HG03565 (cell line): ENCODE data around the gene CSRP3.

ENCODE experiments used
- ATAC-seq: cut with Tn5 transposase; IDR thresholded peaks from one replicate; pipeline ENCODE4 v1.9.1; 2021; ENCODE audit warnings: mild to moderate bottlenecking, moderate library complexity; ENCODE audit not compliant: unreplicated experiment

The CSRP3 gene

DNA sequence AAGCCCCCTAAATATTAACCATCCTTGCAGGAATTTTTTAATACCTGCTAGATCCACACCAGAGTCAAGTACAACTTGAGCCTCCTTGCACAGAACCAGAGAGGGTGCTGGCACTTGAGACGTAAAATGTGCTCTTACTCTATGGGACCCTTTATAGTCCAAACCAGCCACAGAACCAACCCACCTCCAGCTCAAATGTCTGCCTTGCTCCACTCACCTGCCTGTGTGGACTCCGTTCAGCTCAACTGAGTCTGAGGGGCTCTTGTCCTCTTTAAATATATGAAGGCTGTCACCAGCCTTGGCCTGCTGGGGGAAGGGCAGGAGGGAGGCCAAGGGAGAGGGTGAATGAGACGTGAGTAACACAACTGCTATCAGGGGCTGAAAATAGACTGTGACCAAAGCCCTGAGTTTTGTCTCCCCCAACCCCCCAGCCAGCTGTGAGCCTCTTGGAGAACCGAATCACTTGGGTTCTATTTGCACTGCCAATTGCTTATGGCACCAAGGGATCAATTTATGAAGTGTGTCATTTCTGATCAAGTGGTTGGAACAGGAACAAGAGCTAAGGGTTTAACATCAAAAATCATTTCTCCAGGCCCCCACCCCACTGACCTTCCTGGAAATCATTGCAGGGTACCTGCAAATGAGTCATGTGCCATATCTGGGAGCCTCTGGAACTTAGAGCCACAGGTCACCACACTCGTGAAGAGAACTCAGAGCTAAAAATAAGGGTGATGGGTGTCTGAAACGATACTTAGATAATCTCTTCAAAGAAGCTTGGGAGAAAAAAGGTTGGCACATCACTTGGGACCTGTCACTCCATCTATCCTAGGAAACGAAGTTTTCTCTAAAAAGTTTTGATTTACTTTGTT is at the start of gene CSRP3:
Gene CSRP3, minus strand, starts transcription at position 247 of the 869 bp plus-strand sequence. CDS start 9,535 bp downstream, outside the sequence.
- ATAC-seq: no peak

DNA sequence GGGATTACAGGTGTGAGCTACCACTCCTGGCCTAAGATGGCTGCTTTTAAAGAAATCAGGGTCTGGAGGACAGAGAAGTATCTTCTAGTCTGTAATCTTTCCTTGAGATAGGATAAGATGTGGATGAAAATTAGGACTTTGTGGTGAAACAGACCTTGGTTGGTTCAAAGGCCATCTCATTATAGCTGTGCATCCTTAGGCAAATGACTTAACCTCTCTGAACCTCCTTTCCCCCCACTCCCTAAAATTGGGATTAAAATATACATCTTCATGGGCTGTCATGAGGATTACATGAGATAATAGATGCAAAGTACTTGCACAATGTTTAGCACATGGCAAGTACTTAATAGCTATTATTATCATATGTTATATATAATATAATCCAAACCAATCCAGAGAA is 49.8 kb upstream of the CSRP3 start:
- no peak for ATAC-seq

DNA sequence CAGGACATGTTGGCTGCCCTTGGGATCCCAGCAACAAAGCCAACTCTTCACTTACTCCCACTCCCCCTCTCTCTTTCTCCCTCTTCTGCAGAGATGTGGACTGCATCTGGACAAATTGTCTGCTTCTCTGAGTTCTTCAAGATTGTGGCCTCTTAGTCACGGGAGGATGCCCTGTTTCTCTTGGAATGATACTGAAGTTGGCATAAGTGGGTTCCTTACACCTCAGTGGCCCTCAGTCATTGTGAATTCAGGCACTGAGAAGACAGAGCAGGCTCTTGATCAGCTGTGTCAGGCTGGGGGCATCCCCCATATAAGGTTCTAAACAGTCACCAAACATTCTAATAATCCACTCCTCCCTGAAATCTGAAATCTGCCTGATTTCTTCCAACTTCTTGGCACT is 45.0 kb upstream of the CSRP3 start:
- no peak for ATAC-seq

DNA sequence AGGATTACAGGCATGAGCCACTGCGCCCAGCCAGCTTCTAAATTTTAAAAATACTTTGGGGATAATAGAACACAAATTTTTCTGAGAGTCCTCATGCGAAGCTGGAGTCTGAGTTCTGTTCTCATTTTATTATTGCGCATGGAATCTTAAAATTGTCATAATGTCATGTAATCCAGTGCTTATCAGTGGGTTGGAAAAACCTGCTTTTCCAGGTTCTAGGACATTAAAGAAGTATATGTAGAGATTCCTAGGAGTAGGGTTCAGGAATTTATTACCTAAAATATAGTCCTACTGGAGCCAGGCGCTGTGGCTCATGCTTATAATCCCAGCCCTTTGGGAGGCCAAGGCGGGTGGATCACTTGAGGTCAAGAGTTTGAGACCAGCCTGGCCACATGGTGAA is 43.6 kb upstream of the CSRP3 start:
- ATAC-seq: no peak

DNA sequence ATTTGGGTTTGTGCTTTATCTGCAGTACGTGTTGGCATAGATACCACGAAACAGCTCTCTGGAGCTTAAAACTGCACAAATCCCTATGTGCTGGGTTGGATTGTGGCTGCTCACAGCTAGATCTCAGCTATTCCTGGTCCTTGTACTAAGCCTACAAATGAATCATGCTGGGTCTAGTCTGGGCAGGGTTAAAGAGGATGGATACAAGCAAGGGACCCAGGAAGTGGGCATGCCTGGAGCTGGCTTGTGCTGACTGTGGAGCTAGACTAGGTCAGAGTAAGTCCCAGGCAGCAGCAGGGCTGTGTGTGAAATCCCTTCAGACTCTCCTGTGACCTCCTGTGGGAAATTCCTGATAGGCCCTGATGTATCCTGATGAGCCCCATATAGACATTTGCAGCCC is 42.8 kb upstream of the CSRP3 start:
- ATAC-seq: no peak

DNA sequence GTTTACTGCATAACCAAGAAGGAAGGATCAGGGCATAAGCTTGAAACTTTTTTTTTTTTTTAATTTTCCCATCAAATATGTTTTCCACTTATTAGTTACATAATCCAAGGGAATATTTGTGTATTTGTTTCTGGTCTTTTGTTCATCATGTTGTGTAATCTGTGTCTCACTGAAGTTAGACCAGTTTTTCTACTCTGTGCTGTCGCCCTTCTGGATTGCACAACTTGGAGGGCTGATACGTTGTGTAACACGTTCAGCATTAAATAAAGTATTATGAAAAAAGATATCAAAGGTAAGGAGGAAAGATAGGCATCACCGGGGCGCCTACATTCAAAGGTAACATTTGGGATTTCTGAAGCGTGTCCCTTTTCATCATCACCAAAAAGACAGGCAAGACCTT is 42.3 kb upstream of the CSRP3 start:
- no peak for ATAC-seq

DNA sequence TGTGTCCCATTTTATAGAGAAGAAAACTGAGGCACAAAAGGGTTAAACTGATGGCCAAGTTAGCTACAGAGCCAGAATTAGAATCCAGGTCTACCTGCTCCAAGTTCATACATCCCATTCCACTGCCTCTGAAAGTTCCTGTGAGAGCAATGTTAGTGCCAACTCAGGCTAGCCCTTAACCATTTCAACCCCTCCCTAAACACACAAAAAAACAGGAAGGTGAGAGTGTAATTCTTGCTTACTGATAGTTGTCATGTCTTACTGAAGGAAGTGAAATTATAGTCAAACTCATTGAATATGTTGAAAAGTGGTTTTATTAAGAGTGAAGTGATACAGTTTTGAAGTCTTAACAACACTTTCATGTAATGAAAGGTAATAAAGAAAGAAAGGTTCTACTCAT is 41.8 kb upstream of the CSRP3 start:
- no peak for ATAC-seq

DNA sequence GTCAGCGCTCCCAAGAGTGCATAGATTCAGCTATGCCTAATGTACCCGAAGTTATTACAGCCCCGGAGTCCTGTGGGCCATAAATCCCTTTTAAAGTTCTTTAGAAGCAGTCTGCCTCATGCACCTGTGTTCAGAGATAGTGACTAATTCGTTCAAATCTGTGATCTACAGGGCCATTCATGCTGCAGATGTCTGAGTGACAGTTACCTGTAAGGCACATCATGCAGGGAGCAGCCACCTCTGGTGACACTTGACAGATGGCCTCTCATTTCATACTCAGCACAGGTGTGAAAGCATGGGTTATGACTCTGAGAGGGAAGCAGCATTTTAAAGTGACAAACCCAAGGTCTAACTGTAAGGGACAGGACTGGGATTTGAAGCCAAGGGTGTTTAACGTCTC is 41.4 kb upstream of the CSRP3 start:
- no peak for ATAC-seq

DNA sequence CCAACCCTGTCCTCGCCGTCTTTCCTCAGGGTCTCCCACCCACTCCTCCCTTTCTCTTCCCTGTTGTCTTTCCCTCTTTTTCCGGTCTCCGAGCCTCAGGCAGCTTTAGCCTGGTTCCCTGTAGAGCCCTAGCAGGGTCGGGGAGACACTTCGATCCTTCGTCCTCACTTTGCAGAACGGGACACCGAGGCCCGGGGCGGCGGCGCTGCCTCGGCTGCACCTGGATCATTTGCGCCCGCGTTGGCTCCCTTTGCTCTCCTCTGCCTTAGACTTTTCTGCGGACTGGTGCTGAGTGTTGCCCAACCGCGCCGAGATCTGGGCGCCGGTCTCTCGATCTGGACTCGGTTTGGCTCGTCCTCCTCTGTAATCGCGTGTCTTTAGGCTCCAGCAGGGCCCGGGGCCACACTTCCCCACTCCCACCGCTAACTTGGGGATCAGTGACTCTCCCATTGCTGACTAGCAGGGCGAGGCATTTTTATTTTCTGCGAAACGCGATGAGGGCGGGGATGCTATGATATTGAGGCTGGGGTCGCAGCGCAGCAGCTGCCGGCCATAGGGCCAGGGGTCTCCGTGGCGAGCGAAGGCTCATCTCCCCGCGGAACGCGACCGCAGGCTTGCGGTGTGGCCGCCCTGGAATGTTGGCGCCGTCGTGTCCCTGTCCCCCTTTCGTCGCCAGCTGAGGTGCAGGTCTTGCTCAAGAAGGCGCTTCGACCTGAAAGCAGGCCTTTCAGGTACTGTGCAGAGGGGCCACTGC is 40.6 kb upstream of the CSRP3 start:
- ATAC-seq: no peak

DNA sequence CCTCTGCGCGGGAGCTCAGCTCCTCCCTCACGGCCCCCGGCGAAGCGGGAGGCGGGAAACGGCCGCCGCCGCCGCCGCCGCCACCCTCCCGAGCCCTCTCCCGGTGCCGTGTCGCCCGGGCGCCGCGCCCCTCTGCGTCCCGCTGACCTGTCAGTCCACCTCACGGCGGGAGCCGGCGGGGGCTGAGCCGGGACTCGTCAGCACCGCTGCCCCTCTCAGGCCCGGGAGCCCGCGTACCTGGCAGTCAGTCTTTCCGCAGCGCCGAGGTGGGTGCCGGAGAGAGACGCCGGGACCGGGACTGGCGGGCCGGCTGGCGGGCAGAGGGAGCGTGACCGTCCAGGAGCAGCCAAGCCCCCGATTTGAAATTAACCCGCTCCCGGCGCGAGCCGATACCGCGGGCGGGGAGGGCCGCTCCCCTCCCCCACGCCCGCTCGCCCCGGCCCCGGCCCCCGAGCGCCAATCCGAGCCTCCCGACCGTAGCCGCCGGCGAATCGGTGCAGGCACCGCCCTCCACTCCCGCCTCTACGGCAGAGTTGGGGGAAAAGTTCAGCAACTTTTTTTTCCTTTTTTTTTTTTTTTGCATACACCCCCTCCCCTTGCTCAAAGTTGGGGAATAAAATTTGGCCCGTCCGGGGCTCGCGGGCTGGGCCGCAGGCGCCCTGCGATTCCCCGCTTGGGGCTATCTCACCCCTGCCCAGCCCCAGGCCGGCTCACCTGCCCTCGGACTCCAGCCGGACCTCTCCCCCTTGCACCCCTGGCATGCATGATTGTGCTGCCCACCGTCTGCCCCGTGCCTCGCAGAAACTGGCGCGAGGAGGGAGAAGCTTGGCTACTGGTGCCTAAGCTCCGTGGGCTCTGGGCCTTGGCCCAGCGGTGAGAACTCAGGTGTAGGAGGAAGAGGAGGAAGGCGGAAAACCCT is 39.7 kb upstream of the CSRP3 start:
- peak; percentile 12 for ATAC-seq

DNA sequence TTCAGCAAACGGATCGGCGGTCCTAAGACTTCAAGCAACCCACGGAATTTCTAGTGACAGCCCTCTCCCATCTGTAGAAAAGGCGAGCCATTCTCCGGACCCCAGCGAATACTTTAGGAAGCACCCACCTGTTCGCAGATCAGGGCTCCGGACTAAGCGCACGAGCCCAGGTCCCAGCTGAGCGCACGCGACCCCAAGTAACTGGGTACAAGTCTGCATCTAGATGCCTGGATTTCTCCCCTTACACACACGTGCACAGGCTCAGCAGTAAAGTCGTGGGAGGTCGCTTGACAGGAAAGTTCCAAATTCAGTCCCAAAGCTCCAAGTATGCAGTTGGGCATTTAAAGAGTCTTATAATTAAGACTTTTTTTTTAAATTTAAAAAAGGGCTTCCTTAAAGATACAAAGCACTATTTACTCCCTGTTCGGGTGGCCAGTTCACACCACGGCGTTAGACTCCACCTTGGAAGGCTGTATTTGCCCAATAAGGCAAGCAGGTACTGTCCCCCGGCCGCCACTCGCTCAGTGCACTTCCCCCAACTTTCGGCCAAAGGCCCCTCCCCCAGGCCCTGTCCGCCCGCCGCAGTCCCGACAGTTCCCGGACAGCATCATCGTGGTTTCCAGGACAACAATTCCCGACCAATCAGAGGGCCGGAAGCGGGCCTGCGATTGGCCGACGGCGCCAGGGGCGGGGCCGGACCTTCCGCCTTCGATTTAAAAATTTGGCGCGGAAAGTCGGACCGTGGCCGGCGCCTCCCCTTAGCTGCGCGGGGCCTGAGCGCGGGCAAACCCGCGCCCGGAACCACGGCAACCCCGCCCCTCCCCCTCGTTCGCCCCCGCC is 38.9 kb upstream of the CSRP3 start, which contains the start of gene E2F8:
Gene E2F8, minus strand, starts transcription at position 526 of the 840 bp plus-strand sequence. CDS start 824 bp downstream, outside the sequence.
- ATAC-seq: peak; percentile 91

DNA sequence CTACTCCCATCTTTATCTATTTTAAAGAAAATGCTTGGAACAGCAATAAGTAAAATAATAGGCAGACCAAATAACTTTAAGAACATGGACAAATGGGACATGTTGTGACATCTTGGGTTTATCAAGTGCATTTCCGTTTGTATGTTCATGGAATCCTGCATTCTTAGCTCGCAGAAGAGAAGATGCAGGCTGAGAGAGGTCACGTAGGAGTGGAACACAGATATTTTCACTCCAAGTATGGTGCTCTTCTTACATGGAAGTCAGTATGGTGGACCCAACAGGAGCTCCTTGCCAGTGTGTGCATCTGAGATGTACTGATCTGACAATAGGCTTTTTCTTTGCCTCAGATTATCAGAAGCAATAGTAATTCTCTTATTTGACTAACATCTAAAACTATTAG is 37.3 kb upstream of the CSRP3 start:
- ATAC-seq: no peak

DNA sequence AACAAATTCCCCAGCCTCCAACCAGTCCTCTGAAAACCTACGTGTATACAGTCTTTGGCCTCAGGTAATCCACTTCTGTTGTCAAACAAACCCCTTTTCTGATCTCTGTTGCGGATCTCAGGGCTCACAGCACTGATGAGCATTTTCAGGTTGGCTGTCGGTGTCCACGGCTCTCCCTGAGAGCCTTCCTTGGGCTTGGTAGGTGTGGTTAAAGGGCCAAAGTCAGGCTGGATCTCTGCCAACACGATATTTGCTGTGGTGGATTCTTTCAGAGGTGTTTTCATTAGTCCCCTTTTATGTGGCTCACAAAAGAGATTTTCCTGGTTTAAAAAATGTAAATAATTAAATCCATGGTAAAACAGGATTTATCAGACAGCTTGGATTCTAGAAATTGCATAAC is 36.0 kb upstream of the CSRP3 start:
- no peak for ATAC-seq

DNA sequence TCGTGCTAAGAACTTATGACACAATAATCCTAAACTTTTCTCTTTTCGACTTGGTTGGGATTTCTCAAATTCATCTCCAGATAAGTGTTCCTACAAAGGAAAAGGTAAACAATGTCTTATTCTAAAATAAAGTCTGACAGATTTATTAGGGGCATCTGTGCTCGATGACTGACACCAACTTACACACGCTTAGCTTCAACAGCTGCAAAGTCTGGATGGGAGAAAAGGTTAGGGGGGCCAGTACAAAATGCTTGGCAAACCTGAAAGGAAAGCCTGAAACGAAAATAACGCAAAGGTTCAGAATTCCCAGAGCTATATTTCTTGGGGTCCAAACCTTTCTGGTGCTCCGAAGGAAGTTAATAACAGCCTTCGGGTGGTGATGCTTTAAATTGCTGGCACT is 35.6 kb upstream of the CSRP3 start:
- no peak for ATAC-seq

DNA sequence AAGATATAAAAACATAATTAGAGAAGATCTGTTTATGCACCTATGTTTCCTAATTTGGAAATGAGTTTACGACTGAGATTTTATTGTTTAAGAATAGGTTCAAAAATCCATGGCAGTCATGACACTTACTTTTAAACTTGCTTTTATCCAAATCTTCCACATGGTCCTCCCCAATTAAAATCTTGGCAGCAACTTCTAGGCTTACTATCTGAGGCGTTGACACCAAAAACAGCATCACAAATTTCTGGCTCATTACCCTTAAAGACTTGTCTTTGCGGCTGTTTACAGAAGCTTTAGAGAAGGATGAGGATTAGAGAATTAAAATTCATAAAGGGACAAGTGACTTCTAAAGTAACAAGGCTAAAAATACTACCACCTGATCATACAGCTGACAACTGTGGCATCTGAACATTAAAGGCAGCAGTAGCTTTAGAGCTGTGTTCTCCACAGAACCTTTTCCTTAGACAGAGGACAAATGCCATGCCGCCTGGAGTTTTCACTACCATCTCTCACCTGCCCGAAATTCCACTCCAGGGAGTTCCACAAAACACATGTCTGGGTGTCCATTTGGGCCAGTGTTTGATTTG is 32.5 kb upstream of the CSRP3 start:
- no peak for ATAC-seq

DNA sequence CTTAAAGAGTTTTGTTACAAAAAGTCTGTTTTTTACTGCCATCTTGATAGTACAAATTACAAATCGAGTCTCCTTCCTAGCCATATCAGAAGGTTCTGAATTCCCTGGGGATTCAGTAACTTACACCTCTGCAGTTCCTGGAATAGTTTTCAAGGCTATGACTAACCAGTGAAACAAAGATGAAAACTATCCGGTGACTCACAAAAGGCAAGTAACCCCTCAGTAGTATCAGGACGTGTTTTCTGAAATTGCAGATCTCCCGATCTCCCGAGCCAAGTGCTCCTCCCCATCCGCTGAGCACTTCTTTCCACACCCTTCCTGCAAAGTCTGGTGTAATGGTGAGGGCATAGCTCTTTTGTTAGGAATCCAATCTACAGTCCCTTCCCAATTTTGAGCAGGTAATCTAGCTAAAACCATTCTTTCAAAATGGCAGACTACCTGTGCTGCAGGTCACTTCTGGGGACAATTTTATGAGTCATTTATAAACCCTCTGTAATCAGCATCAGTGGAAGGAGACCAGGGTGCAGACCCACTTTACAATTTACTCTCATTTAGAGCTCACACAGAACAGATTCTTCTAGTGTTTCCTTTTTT is 31.2 kb upstream of the CSRP3 start:
- no peak for ATAC-seq

DNA sequence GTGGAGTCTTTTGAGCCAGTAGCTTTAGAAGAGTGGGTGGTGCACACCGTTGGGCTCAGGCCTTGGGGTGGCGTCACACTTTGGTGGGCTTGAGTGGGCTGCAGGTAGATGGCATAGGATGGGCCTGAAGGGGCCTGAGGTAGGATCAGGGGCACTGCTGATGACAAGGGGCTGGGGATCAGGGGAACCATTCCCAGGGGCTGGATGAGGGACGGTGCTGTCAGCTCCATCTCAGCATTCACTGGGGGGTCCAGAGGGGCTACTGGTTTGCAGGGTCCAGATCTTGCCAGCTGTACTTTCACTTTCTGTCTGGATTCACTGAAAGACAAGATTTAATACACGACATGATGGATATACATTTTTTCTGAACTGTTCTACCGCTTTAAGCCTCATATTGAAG is 27.9 kb upstream of the CSRP3 start:
- ATAC-seq: no peak

DNA sequence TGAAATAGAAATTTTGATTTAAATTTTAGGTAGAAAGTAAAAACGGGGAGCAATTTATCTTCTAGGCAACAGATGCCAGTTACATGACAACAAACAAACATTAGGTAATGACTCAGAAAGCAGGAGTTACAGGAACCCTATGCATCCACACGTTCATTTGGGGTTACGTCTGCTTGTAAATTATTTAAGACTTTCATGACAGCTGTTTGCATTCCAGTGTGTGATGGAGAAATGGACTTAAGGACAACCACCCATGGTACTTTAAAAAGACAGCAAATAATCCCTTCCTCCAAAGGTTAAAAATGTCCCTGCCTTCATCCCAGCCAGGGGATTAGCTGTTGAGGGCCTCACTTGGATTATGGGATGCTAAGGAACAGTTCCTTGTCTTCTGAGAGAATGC is 27.2 kb upstream of the CSRP3 start:
- no peak for ATAC-seq
